SK-N-SH treated with all-trans-retinoic acid at 6 μM for 48 hours (cell line): Measurements from ENCODE around the gene RNF115.

Source experiments
- CSDC2 ChIP-seq: fragments of 250-450 bp; sonication (Bioruptor Pico); IDR thresholded peaks from 2 replicates; pipeline ENCODE4 v1.5.0; 2020; ENCODE audit warnings: mild to moderate bottlenecking, moderate library complexity
- POU6F1 ChIP-seq: fragments of 250-450 bp; sonication (Bioruptor Pico); IDR thresholded peaks from 2 replicates; pipeline ENCODE4 v1.8.0; 2021; ENCODE audit warnings: low read depth, mild to moderate bottlenecking, moderate library complexity, borderline replicate concordance
- TOX ChIP-seq: fragments of 250-450 bp; sonication (Bioruptor Pico); IDR thresholded peaks from 2 replicates; pipeline ENCODE4 v1.8.0; 2021; ENCODE audit warnings: mild to moderate bottlenecking, moderate library complexity, borderline replicate concordance

GRCh38 chr1:145688924-145689323 lies 135.0 kb downstream of the RNF115 start:
- TF ChIP-seq TOX (no peak), CSDC2 (CRISPR knock-in tag) (no peak), POU6F1 (CRISPR knock-in tag) (no peak)
